GM21737 (cell line): Measurements from ENCODE around the gene RWDD4.

Experiments
- ATAC-seq: cut with Tn5 transposase; IDR thresholded peaks from one replicate; pipeline ENCODE4 v1.9.1; 2021; ENCODE audit warnings: mild to moderate bottlenecking, moderate library complexity; ENCODE audit not compliant: unreplicated experiment

Gene RWDD4

DNA sequence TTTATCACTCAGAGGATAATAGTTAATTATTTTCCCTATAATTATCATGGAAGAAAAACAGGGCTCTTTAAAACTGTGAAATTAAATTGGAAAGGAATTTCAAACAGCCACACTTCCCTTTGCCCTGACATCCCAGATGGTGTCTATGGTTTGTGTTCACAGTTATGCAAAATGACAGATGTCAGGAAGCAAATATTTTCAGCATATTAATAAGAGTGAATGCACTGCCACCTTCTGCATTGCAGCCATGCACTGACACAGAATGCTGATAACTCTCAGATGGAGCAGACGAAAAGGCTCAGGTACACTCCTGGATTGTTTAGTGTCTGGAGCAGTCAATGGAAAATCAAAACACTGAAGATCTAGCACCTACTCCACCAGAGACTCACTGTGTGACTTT lies 57.6 kb downstream of the RWDD4 start:
- ATAC-seq, result no peak

DNA sequence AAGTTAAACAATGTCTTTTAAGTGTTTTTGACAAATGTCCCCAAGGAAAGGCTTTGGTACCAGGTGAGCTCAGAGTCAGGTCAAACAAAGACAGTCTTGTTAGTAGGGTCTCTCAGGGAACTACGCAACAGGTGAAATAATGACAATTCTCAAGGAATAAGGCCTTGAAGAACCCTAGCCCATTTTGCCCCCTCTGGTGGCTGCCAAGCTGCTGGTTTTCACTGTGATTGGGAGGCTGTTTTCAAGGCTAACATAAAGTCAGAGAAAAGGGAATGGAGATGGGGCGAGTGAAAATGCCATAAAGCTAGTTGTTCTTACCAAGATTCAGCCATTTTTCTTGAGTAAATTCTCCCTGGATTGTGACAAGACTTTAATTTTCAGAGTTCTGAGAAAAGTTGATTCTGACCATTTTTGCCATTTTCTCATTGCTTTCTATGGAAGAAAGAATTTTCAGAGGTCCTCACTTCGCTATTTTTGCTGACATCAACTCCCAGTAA lies 58.7 kb downstream of the RWDD4 start:
- ATAC-seq, result no peak

DNA sequence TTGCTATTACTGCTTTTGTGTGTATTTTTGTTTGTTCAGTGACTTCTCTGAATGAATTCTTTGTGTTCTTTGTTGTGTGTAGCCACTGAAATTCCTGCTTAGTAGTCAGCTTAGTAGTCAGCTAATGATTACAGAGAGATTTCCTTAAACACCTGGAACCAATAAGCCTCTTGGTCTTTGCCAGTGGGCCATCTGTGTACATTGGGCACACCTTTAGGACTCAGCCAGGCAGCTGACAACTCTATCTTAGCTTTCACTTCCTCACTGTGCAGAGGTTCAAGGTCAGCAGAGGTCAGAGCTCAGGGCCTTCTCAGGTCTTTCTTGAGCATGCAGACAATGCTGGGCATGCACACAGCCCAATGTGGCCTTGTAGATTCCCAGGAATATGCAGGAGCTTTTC lies 59.3 kb downstream of the RWDD4 start:
- ATAC-seq, result peak; percentile 81

DNA sequence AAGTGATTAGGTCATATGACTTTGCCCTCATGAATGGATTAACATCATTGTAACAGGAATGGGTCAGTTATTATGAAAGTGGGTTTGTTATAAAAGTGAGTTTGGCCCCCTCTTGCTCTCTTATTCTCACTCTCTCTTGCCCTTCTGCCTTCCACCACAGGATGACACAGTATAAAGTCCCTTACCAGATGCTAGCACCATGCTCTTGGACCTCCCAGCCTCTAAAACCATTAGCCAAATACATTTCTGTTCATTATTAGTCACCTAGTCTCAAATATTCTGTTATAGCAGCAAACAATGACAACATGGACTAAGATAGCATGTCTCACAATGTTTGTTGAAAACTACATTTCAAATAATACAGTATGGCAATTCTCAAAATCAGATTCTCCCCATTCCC lies 59.7 kb downstream of the RWDD4 start:
- ATAC-seq, result no peak

DNA sequence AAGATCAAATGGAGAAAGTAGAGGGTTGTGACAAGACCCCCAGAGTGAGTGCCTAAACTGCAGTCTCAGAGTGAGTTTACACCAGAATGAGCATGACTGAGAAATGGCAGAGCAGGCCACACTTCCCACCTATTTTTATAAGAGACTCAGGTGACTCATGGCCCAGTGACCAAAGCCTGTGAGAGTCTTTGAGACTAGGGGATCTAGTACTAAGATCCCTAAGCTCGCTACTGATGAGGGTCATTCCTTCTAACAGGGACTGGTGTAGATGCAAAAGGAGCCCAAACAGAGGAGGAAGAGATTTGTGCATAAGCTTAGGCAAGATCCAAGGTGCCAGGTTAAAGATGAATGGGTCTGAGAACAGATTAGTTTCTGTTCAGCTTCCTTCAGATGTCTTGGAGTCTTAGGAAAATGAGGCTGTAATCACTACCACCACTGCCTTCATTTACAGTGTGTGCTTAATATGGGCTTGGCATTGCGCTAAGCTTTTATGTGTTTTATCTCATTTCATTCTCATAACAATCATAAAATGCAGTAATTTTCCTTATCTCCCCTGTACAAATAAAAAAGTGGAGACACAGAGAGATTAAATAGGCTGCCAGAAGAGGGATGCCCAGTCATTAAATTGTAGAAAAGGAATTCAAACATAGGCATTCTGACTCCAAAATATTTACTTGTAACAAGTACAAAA lies 62.8 kb downstream of the RWDD4 start:
- ATAC-seq, result no peak

DNA sequence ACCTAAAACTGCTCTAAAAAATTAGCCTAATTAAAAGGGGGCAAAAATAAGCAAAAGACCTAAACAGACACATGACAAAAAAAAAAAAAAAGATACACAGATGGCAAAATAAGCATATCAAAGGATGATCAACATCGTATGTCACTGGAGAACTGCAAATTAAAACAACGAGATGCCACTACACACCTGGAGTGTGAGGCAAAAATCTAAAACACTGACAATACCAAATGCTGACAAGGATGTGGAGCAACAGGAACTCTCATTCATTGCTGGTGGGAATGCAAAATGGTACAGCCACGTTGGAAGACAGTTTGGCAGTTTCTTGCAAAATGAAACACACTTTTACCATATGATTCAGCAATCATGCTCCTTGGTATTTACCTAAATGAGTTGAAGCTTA lies 64.2 kb downstream of the RWDD4 start:
- ATAC-seq, result no peak

DNA sequence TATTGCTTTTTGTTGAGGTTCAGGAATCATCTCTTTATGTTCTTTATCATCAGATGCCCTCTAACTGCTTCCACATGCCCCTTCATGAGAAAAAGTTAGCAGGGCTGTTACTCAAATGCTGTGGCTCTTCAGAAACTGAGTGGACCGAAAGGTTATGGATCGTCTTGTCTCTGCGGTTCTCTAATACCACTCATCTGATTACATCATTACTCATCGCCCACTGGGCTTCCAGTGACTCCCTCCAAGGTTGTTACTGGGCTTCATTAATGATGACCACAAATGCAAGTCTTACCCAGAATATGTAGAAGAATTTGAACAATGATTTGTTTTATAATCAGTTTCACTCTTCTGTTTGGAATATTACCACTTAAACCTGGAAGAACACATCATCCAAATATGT lies 67.7 kb downstream of the RWDD4 start:
- ATAC-seq, result no peak
